Heart left ventricle (tissue), 16 donors: ENCODE results near the gene ARFIP1. TPM values are rescaled to one million over a fixed set of nuclear protein-coding genes. Genes with fewer than 3 reads are reported as not detected.

ENCODE experiments used
- ATAC-seq, 4 donors: fragments of 200-7000 bp; cut with Tn5 transposase; one replicate each; pipeline ENCODE4 v1.9.1; 2020 to 2022; ENCODE audit warnings: moderate library complexity in 4 of 4, mild to moderate bottlenecking in 3 of 4, moderate number of reproducible peaks in 1 of 4
- DNase-seq, 5 donors: peaks; one replicate each; pipeline ENCODE4 v3.0.0-alpha.2; 2020
- H3K27ac ChIP-seq, 12 donors: fragments of 200-600 bp; sonication (generic) in 4 of 12; one replicate each; pipeline versions ENCODE4 v1.5.0 to v1.8.0; 2016 to 2022; ENCODE audit warnings: mild to moderate bottlenecking in 2 of 12
- H3K27me3 ChIP-seq, 9 donors: fragments of 200-600 bp; sonication (generic) in 2 of 9; one replicate each; pipeline versions ENCODE4 v1.5.1 to v1.8.0; 2016 to 2022; ENCODE audit warnings: mild to moderate bottlenecking in 3 of 9
- H3K36me3 ChIP-seq, 9 donors: fragments of 200-600 bp; sonication (generic) in 2 of 9; one replicate each; pipeline versions ENCODE4 v1.5.0 to v1.8.0; 2018 to 2022; ENCODE audit warnings: mild to moderate bottlenecking in 2 of 9
- H3K4me1 ChIP-seq, 12 donors: fragments of 200-600 bp; sonication (generic) in 4 of 12; one replicate each; pipeline versions ENCODE4 v1.5.0 to v1.8.0; 2016 to 2022; ENCODE audit warnings: mild to moderate bottlenecking in 3 of 12
- H3K4me3 ChIP-seq, 12 donors: fragments of 200-600 bp; sonication (generic) in 4 of 12; one replicate each; pipeline versions ENCODE4 v1.5.0 to v1.8.0; 2017 to 2022; ENCODE audit warnings: mild to moderate bottlenecking in 9 of 12, moderate library complexity in 4 of 12
- H3K9me3 ChIP-seq, 12 donors: fragments of 200-600 bp; sonication (generic) in 4 of 12; one replicate each; pipeline versions ENCODE4 v1.5.0 to v1.8.0; 2016 to 2022; ENCODE audit warnings: mild to moderate bottlenecking in 1 of 12
- POLR2A ChIP-seq, 2 donors: fragments of 450-650 bp; IDR thresholded peaks; one replicate each; pipeline ENCODE4 v1.6.1; 2017; ENCODE audit warnings: antibody characterized with exemption in 2 of 2, mild to moderate bottlenecking in 2 of 2, moderate library complexity in 2 of 2
- WGBS, 4 donors: extraction: QIAGEN DNeasy Blood & Tissue Kit in 2 of 4; methylation state at CpG; one replicate each; pipeline versions ENCODE4 v1.1.5 to v1.1.7; 2013 to 2018; 5-methylcytosine and 5-hydroxymethylcytosine counted together
- intact Hi-C, 10 donors: fragments of 100-400 bp; cut with DNase I; formaldehyde crosslinking; loops; one replicate each; pipeline versions ENCODE4 v1.11.1 to v1.14.2; 2022
- polyA plus RNA-seq, 2 donors: library from polyadenylated mRNA; stranded (reverse); fragments of 200-250 nt; gene quantifications; one replicate each; pipeline ENCODE4 v1.2.3, GENCODE V29; 2013
- total RNA-seq, 9 donors: library from RNA; depleted of rRNA in 2 of 9; stranded (reverse); fragments of >200 nt in 2 of 9; fragmentation: NEBNext Ultra II Directional in 3 of 9; extraction: Animal tissue kit (Norgen Biotek cat#: 25700) in 3 of 9; gene quantifications; one replicate each; pipeline versions ENCODE4 v1.1.0 to v1.2.4, GENCODE V29; 2016 to 2023
- TF ChIP-seq, protein P1 (sequence below), 12 donors: fragments of 200-600 bp; sonication (generic) in 4 of 12; IDR thresholded peaks; one replicate each; pipeline versions ENCODE4 v1.5.0 to v1.8.0; 2018 to 2022; ENCODE audit warnings: antibody characterized with exemption in 12 of 12, mild to moderate bottlenecking in 5 of 12
- donor health status: ischemic (EF 13 %, LVEDD 7.1; RV severe dilation, severe dysfunction).
- donor health status: healthy with polysubstance abuse.
- donor health status: DM: no; HTN: yes; CAD: no.
- donor health status: DM: no; HTN: no; CAD: no.
- donor health status: ischemic (EF 25% LVEDD 6.9; RV normal size, moderate dysfunction).
- donor health status: ischemic (EF 25% LVEDD 5.7; RV mildly dilated, moderate dysfunction).
- donor health status: healthy.
- donor health status: DM: yes; HTN: yes; CAD: no.
- donor health status: ischemic (EF 35%, LVEDD 5.7; RV mildly dilated, moderate dysfunction).
- donor health status: nonischemic (EF 11% LVEDD 7.7; RV severe dilation, severe dysfunction).
- donor health status: DM: yes; HTN: yes; CAD: no.
- donor health status: PGD.
- donor health status: ischemic (EF 29% LVEDD 5.4; RV normal size, mild dysfunction).
- donor health status: nonischemic (EF 23%, LVEDD 6.1; RV moderate dilation, normal function).

The ARFIP1 gene
- total and polyA plus RNA-seq, 11 donors, result 9.0 to 30.6 (median 11.8) TPM

DNA sequence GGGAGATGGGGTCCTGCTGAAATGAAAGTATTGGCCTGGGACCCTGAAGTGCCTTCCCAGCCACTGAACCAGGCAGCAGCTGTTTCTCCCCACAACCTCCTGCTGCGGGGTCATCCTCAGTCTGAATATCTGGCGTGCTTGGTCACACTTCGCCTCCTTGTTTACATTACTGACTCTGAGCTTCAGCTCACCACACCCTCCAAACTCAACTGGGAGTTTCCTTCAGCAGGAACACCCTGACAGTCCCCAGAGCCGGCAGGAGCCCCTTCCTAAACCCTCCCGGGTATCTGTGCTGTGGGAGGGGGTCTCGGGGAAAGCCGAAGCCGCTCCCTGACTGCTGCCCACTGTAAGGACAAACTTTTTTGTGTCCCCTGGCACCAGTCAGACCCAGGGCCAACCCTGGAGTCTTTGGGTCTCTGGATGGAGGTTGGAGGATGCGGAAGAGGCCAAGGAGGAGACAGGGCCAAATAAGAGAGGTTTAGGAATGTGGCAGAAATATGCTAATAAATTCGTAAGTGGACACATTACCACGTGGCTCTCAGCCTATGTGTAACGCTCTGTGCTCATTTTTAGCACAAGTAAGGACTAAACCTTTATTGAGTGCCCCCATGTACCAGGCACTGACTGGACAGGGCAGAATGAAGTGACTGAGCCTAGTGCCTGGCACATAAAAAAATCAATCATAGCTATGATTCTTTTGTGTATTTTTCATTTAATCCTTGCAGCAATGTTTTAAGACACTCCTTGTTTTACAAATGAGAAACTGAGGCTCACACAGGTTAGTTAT is 177.1 kb downstream of the ARFIP1 start:
- TF ChIP-seq POLR2A (IDR thresholded peaks at IDR 0.05), result no peak
- TF ChIP-seq, protein P1, sequence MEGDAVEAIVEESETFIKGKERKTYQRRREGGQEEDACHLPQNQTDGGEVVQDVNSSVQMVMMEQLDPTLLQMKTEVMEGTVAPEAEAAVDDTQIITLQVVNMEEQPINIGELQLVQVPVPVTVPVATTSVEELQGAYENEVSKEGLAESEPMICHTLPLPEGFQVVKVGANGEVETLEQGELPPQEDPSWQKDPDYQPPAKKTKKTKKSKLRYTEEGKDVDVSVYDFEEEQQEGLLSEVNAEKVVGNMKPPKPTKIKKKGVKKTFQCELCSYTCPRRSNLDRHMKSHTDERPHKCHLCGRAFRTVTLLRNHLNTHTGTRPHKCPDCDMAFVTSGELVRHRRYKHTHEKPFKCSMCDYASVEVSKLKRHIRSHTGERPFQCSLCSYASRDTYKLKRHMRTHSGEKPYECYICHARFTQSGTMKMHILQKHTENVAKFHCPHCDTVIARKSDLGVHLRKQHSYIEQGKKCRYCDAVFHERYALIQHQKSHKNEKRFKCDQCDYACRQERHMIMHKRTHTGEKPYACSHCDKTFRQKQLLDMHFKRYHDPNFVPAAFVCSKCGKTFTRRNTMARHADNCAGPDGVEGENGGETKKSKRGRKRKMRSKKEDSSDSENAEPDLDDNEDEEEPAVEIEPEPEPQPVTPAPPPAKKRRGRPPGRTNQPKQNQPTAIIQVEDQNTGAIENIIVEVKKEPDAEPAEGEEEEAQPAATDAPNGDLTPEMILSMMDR (IDR thresholded peaks at IDR 0.05), result no peak
- ATAC-seq (peak in 3 of 4 donors; percentile 25 to 45 (median 41)), DNase-seq (no peak)
- 65 to 75% (median 67%) methylated on average over 12 of the region's 12 CpGs for WGBS, 4 donors
- Histone ChIP-seq H3K27ac (no peak overlapping the region), H3K4me3 (no peak overlapping the region), H3K4me1 (peaks cover 0 to 19% (median 12%) of the 10 kb centered on the region in 12 donors), H3K9me3 (no peaks in the 10 kb centered on the region), H3K27me3 (peaks cover 0 to 16% (median 0%) of the 10 kb centered on the region in 9 donors), H3K36me3 (no peaks in the 10 kb centered on the region)
- intact Hi-C loops, result no loop called here

GRCh38 chr4:152957437-152958171 is 177.8 kb downstream of the ARFIP1 start:
- Histone ChIP-seq H3K4me3 (peak overlapping the region in 2 of 12 donors; percentile 3 to 29), H3K27me3 (peaks cover 0 to 10% (median 0%) of the 10 kb centered on the region in 9 donors), H3K9me3 (no peaks in the 10 kb centered on the region), H3K4me1 (peaks cover 0 to 19% (median 12%) of the 10 kb centered on the region in 12 donors), H3K36me3 (no peaks in the 10 kb centered on the region), H3K27ac (peak overlapping the region in 1 of 12 donors; percentile 4)
- peak; percentile 40 to 63 (median 59) for DNase-seq
- WGBS, 4 donors, result 15 to 27% (median 19%) methylated on average over 11 of the region's 11 CpGs
- intact Hi-C loops, result no loop called here
- no peak for TF ChIP-seq POLR2A (IDR thresholded peaks at IDR 0.05)
- TF ChIP-seq, protein P1 (IDR thresholded peaks at IDR 0.05), result peak in 1 of 12 donors; percentile 9
- peak; percentile 68 to 91 (median 89) for ATAC-seq

DNA sequence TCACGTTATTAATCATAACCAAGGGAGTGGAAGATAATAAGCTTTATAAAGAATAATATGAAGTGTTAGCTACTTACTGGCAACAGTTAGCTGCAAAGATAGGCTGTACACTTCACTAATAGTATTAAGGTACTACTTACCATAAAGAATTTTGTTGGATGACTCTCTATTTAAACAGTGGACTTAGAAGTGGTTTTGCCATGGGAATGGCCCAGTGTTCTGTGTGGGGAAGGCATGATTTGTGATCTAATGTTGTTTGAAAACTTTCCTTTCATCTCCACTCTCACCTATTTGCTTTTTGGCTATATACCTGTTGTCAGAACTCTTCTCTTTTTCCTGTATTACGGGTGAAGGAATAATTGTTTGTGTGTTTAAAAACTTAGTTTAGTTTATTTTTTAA is 179.3 kb downstream of the ARFIP1 start:
- Histone ChIP-seq H3K27me3 (peaks cover 0 to 10% (median 0%) of the 10 kb centered on the region in 9 donors), H3K27ac (no peak overlapping the region), H3K4me3 (no peak overlapping the region), H3K4me1 (peaks cover 0 to 19% (median 12%) of the 10 kb centered on the region in 12 donors), H3K36me3 (no peaks in the 10 kb centered on the region), H3K9me3 (no peaks in the 10 kb centered on the region)
- TF ChIP-seq, protein P1 (IDR thresholded peaks at IDR 0.05), result no peak
- no peak for TF ChIP-seq POLR2A (IDR thresholded peaks at IDR 0.05)
- WGBS, 4 donors, result 83 to 94% (median 85%) methylated on average over 2 of the region's 2 CpGs
- DNase-seq (no peak), ATAC-seq (no peak)
- intact Hi-C loops, result no loop called here

- H3K36me3 ChIP-seq, result no peaks in the 10 kb centered on the region
- WGBS, 4 donors, result 93 to 95% (median 94%) methylated on average over 3 of the region's 3 CpGs
- DNase-seq (no peak), ATAC-seq (no peak)
- no peaks in the 10 kb centered on the region for H3K9me3 ChIP-seq
- no peak overlapping the region for H3K4me3 ChIP-seq
- intact Hi-C loops, result no loop called here
- peaks cover 0 to under 1% (median 0%) of the 10 kb centered on the region in 9 donors for H3K27me3 ChIP-seq
- no peak for TF ChIP-seq POLR2A (IDR thresholded peaks at IDR 0.05)
- TF ChIP-seq, protein P1 (IDR thresholded peaks at IDR 0.05), result no peak
- no peak overlapping the region for H3K27ac ChIP-seq
- H3K4me1 ChIP-seq, result peaks cover 0 to 19% (median 12%) of the 10 kb centered on the region in 12 donors
Measured at GRCh38 chr4:152960082-152960481, 180.3 kb downstream of the ARFIP1 start.
